Endothelial cell (in vitro differentiated cells): Measurements from ENCODE around the gene MTR. TPM values are rescaled to one million over a fixed set of nuclear protein-coding genes. Genes with fewer than 3 reads are reported as not detected.

Experiments
- DNase-seq: peaks from one replicate; pipeline ENCODE4 v3.0.0; 2021; ENCODE audit warnings: low spot score
- H3K27ac Mint-ChIP-seq: one replicate; pipeline ENCODE4 v1.8.0; 2021; ENCODE audit warnings: mixed read lengths, inconsistent platforms; ENCODE audit not compliant: unreplicated experiment
- H3K27me3 Mint-ChIP-seq: one replicate; pipeline ENCODE4 v1.8.0; 2021; ENCODE audit warnings: mild to moderate bottlenecking, moderate library complexity, mixed read lengths, inconsistent platforms; ENCODE audit not compliant: unreplicated experiment
- H3K36me3 Mint-ChIP-seq: one replicate; pipeline ENCODE4 v1.8.0; 2021; ENCODE audit warnings: mild to moderate bottlenecking, low read depth, mixed read lengths, inconsistent platforms; ENCODE audit not compliant: unreplicated experiment
- H3K4me1 Mint-ChIP-seq: one replicate; pipeline ENCODE4 v1.8.0; 2021; ENCODE audit warnings: mild to moderate bottlenecking, mixed read lengths, inconsistent platforms; ENCODE audit not compliant: unreplicated experiment
- H3K4me3 Mint-ChIP-seq: one replicate; pipeline ENCODE4 v1.8.0; 2021; ENCODE audit warnings: mild to moderate bottlenecking, mixed read lengths, inconsistent platforms; ENCODE audit not compliant: unreplicated experiment
- H3K9me3 Mint-ChIP-seq: one replicate; pipeline ENCODE4 v1.8.0; 2021; ENCODE audit warnings: mixed read lengths, inconsistent platforms; ENCODE audit not compliant: unreplicated experiment
- CTCF ChIP-seq: fragments of 200-600 bp; sonication (generic); IDR thresholded peaks from one replicate; pipeline ENCODE4 v1.5.0; 2021; ENCODE audit warnings: antibody characterized with exemption; ENCODE audit not compliant: unreplicated experiment
- total RNA-seq: library from RNA; stranded (reverse); fragmentation: NEBNext Ultra II Directional; extraction: Animal tissue kit (Norgen Biotek cat#: 25700); gene quantifications from one replicate; pipeline ENCODE4 v1.2.1, GENCODE V29; 2021; ENCODE audit not compliant: unreplicated experiment

Gene MTR
- total RNA-seq, 1 donor from 2014 or later = 44.5 TPM

GRCh38 chr1:236886199-236886598 lies 91.1 kb downstream of the MTR start:
- Mint-ChIP-seq H3K4me1 (peaks cover 15% of the 10 kb centered on the region), H3K27ac (no peak overlapping the region), H3K9me3 (no peaks in the 10 kb centered on the region), H3K27me3 (peaks cover 6% of the 10 kb centered on the region), H3K4me3 (no peak overlapping the region), H3K36me3 (peaks cover 40% of the 10 kb centered on the region)
- no peak for DNase-seq
- no peak for TF ChIP-seq CTCF

- Mint-ChIP-seq H3K27ac (no peak overlapping the region), H3K4me3 (no peak overlapping the region), H3K36me3 (peaks cover 49% of the 10 kb centered on the region), H3K4me1 (peaks cover 15% of the 10 kb centered on the region), H3K9me3 (no peaks in the 10 kb centered on the region), H3K27me3 (peaks cover 6% of the 10 kb centered on the region)
- no peak for DNase-seq
- TF ChIP-seq CTCF = no peak
Measured at GRCh38 chr1:236887081-236887480, 92.0 kb downstream of the MTR start.

- Mint-ChIP-seq H3K4me3 (no peak overlapping the region), H3K36me3 (peaks cover 57% of the 10 kb centered on the region), H3K27ac (peak overlapping the region; percentile 62), H3K27me3 (peaks cover 6% of the 10 kb centered on the region), H3K9me3 (no peaks in the 10 kb centered on the region), H3K4me1 (peaks cover 15% of the 10 kb centered on the region)
- TF ChIP-seq CTCF = no peak
- no peak for DNase-seq
Measured at GRCh38 chr1:236888126-236888525, 93.0 kb downstream of the MTR start.

GRCh38 chr1:236888903-236889302 lies 93.8 kb downstream of the MTR start:
- Mint-ChIP-seq H3K27me3 (peaks cover 6% of the 10 kb centered on the region), H3K4me3 (no peak overlapping the region), H3K27ac (no peak overlapping the region), H3K9me3 (no peaks in the 10 kb centered on the region), H3K36me3 (peaks cover 60% of the 10 kb centered on the region), H3K4me1 (peaks cover 15% of the 10 kb centered on the region)
- DNase-seq = no peak
- TF ChIP-seq CTCF = no peak

GRCh38 chr1:236890152-236891056 lies 95.3 kb downstream of the MTR start:
- Mint-ChIP-seq H3K4me3 (no peak overlapping the region), H3K4me1 (peaks cover 15% of the 10 kb centered on the region), H3K36me3 (peaks cover 63% of the 10 kb centered on the region), H3K9me3 (no peaks in the 10 kb centered on the region), H3K27ac (no peak overlapping the region), H3K27me3 (peaks cover 8% of the 10 kb centered on the region)
- TF ChIP-seq CTCF = no peak
- DNase-seq = no peak
